ENCODE results near the gene TWIST2. TPM values are rescaled to one million over a fixed set of nuclear protein-coding genes. Genes with fewer than 3 reads are reported as not detected.

The TWIST2 gene
- total RNA-seq, 4 donors from 2014 or later, result 1.4 to 41.3 (median 15.7) TPM

DNA sequence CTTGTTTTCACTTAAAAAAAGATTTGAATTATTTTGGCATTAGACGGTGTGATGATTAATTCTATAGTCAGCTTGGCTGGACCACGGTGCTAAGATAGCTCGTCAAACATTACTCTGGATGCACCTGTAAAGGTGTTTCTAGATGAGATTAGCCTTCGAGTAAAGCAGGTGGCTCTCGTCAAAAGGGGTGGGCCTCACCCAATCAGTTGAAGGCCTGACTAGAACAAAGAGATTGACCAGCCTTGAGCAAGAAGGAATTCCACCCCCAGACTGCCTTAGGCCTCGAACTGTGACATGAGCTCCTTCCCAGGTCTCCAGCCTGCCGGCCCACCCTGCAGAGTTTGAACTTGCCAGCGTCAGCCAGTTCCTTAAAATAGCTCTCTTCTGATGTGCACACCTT, 73.4 kb downstream of the TWIST2 start:
- Histone ChIP-seq H3K4me3 (no peak overlapping the region), H3K27ac (no peak overlapping the region), H3K9me3 (no peaks in the 10 kb centered on the region), H3K27me3 (no peaks in the 10 kb centered on the region), H3K36me3 (no peaks in the 10 kb centered on the region), H3K4me1 (no peaks in the 10 kb centered on the region)
- DNase-seq, result peak in 1 of 3 donors; percentile 19
- TF ChIP-seq, protein P1, sequence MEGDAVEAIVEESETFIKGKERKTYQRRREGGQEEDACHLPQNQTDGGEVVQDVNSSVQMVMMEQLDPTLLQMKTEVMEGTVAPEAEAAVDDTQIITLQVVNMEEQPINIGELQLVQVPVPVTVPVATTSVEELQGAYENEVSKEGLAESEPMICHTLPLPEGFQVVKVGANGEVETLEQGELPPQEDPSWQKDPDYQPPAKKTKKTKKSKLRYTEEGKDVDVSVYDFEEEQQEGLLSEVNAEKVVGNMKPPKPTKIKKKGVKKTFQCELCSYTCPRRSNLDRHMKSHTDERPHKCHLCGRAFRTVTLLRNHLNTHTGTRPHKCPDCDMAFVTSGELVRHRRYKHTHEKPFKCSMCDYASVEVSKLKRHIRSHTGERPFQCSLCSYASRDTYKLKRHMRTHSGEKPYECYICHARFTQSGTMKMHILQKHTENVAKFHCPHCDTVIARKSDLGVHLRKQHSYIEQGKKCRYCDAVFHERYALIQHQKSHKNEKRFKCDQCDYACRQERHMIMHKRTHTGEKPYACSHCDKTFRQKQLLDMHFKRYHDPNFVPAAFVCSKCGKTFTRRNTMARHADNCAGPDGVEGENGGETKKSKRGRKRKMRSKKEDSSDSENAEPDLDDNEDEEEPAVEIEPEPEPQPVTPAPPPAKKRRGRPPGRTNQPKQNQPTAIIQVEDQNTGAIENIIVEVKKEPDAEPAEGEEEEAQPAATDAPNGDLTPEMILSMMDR (IDR thresholded peaks at IDR 0.05), result no peak
- no peak for TF ChIP-seq POLR2A (IDR thresholded peaks at IDR 0.05)

DNA sequence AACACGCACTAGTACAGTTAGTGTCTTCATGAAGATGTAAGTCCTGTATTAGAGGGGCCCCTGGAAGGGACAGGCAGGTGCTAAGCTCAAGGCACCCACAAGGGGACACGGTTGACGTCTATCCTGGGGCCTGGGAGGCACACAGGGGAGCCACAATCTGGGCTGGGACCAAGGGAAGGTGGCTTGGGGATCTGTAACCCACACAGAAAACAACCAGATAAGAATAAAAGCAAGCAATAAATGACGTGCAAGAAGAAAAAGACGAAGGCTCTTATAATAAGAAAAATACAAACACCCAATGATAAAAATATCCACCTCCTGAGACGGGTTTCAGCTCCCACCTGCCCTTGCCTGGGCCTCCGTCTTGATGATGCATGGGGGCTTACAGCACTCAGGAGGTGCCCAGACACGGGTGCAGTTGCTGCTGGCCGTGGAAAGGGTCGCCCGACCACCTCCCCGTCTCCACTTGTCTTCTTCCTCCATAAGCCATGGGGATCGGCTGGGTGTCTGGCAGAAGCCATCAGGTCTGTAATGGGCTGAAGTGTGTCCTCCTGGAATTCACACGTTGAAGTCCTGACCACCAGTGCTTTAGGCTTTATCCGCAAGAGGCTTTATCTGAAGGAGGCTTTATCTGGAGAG, 73.9 kb downstream of the TWIST2 start:
- DNase-seq, result peak in 2 of 3 donors; percentile 23 to 26
- H3K27me3 ChIP-seq, result no peaks in the 10 kb centered on the region

DNA sequence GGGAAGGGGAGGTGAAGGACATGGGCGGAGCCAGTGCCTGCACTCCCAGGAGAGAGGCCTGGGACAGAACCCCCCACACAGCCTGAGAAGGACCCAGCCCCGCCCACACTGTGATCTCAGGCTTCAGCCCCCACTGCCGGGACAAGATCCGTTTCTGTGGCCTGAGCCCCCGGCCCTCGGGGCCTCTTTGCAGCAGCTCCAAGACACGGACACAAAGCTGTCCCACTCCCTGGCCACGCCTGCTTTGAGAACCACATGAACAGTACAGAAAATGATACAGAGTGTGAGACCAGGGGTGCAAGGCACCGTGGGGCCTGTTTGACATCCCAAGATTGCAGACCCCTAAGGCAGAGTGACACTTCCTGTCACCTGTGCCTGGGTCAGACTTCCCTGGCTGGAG, 74.5 kb downstream of the TWIST2 start:
- TF ChIP-seq POLR2A (IDR thresholded peaks at IDR 0.05), result no peak
- TF ChIP-seq, protein P1 (IDR thresholded peaks at IDR 0.05), result no peak
- no peak overlapping the region for H3K27ac ChIP-seq
- DNase-seq, result peak in 2 of 3 donors; percentile 30 to 37
- no peaks in the 10 kb centered on the region for H3K36me3 ChIP-seq
- no peaks in the 10 kb centered on the region for H3K4me1 ChIP-seq
- no peak overlapping the region for H3K4me3 ChIP-seq
- H3K27me3 ChIP-seq, result no peaks in the 10 kb centered on the region
- no peaks in the 10 kb centered on the region for H3K9me3 ChIP-seq

More for the DNA sequence above, 73.9 kb downstream of the TWIST2 start:
- no peaks in the 10 kb centered on the region for H3K36me3 ChIP-seq
- H3K27ac ChIP-seq, result no peak overlapping the region
- TF ChIP-seq, protein P1 (IDR thresholded peaks at IDR 0.05), result no peak
- no peak for TF ChIP-seq POLR2A (IDR thresholded peaks at IDR 0.05)
- no peaks in the 10 kb centered on the region for H3K4me1 ChIP-seq
- H3K4me3 ChIP-seq, result no peak overlapping the region
- no peaks in the 10 kb centered on the region for H3K9me3 ChIP-seq

DNA sequence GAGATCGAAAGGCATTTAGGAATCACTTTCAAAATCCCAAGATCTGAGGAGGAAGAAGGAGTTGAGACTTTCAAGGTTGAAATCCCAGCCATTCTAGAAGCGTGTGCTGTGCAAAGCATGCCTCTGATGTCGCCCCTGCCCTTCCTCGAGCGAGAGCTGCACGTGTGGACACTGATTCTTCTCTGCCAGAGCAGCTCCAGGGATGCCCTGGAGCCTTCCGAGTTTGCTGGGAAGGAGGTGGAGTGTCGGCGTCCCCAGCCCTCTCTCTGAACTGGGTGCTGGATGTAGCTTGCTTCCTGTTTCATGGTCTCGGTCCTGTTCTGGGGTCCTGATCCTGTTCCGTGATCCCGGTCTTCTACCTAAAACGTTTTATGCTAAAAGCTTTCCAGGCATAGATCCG, 76.1 kb downstream of the TWIST2 start:
- no peak overlapping the region for H3K27ac ChIP-seq
- no peaks in the 10 kb centered on the region for H3K9me3 ChIP-seq
- H3K27me3 ChIP-seq, result no peaks in the 10 kb centered on the region
- no peak overlapping the region for H3K4me3 ChIP-seq
- no peaks in the 10 kb centered on the region for H3K36me3 ChIP-seq
- TF ChIP-seq, protein P1 (IDR thresholded peaks at IDR 0.05), result no peak
- no peak for TF ChIP-seq POLR2A (IDR thresholded peaks at IDR 0.05)
- H3K4me1 ChIP-seq, result no peaks in the 10 kb centered on the region
- DNase-seq, result peak in 2 of 3 donors; percentile 20 to 36

DNA sequence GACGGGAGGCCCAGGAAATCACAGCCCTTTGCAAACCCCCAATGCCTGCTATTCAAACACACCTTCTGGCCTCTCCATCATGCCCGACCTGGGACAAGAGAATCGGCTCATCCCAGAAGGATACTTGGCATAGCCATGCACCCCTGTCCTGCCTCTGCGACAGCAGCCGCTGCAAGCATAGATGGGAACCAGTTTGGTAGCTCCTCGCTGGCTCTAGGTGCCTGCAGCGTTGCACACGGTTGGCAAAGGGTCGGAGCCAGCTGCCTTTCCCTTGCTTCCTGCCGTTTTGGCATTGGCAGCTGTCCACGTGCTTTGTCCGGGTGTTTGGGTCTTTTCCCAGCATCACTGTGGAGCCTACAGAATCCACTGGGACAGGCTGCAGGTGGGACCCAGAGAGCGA, 76.9 kb downstream of the TWIST2 start:
- no peaks in the 10 kb centered on the region for H3K36me3 ChIP-seq
- H3K9me3 ChIP-seq, result no peaks in the 10 kb centered on the region
- no peak overlapping the region for H3K27ac ChIP-seq
- H3K27me3 ChIP-seq, result no peaks in the 10 kb centered on the region
- DNase-seq, result peak in 2 of 3 donors; percentile 28 to 30
- H3K4me1 ChIP-seq, result no peaks in the 10 kb centered on the region
- no peak overlapping the region for H3K4me3 ChIP-seq
- TF ChIP-seq, protein P1 (IDR thresholded peaks at IDR 0.05), result no peak
- TF ChIP-seq POLR2A (IDR thresholded peaks at IDR 0.05), result no peak
